Measurements from ENCODE around the gene IL25. TPM values are rescaled to one million over a fixed set of nuclear protein-coding genes. Genes with fewer than 3 reads are reported as not detected.
A peak's percentile ranks its signal among the peaks of the same experiment; 100 is the strongest.

IL25 gene
- total and polyA plus RNA-seq, 3 experiments from 2014 or later = not detected

DNA sequence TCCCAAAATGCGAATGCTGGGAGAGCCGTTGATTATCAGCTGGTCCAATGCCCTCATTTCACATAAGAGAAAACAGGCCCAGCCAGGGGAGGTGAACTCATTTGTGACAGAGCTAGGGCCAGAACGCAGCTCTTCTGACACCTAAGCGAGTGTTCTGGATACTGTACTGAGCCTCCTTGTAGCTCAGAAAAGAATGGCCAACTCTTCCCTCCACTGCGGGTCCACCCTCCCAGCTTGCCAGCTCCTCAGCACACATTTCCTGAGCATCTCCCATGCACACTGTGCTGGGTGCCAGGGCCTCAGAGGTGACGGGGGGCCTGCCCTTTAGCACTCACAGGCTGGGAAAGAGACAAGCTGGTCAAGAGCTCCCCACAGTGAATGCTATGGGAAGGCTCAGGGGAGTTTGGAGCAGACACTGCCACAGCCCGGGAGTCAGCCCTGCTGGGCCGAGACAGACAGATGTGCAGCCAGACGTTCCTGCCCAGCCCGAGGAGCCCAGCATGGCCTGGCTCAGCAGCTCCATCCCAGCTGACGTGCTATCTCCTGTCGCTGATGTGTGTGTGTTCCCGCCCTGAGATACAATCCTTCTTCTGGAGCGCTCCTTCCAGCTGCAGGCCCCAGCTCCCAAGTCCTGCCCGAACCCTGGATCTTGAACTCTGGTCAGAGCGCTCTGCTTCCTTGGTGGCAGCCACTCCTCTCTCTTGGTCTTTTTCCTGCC is 7.7 kb downstream of the IL25 start:
- ChIA-PET POLR2A (no interaction called here), CTCF (interaction anchor here (0.7 to 3.8 kb wide), 31 partner anchors 9 to 307 kb away, joined by 3 to 23 read pairs (median 4); partner anchors contain the start of gene PABPN1)
- Histone ChIP-seq H3K4me1 (ENCODE audit: insufficient read depth, low read length) (no peaks in the 10 kb centered on the region), H3K36me3 (ENCODE audit: insufficient read depth, low read length) (no peaks in the 10 kb centered on the region), H3K4me3 (ENCODE audit: low read length) (no peak overlapping the region), H3K27me3 (ENCODE audit: insufficient read depth, low read length, poor library complexity, severe bottlenecking) (no peaks in the 10 kb centered on the region), H3K27ac (ENCODE audit: low read depth, low read length) (no peak overlapping the region), H3K9me3 (ENCODE audit: low read length) (no peaks in the 10 kb centered on the region)
- Mint-ChIP-seq H3K27me3 (peaks cover 13 to 25% of the 10 kb centered on the region in 2 donors), H3K4me3 (no peak overlapping the region), H3K27ac (no peak overlapping the region), H3K4me1 (no peaks in the 10 kb centered on the region), H3K9me3 (no peaks in the 10 kb centered on the region), H3K36me3 (no peaks in the 10 kb centered on the region)
- DNase-seq = no peak

DNA sequence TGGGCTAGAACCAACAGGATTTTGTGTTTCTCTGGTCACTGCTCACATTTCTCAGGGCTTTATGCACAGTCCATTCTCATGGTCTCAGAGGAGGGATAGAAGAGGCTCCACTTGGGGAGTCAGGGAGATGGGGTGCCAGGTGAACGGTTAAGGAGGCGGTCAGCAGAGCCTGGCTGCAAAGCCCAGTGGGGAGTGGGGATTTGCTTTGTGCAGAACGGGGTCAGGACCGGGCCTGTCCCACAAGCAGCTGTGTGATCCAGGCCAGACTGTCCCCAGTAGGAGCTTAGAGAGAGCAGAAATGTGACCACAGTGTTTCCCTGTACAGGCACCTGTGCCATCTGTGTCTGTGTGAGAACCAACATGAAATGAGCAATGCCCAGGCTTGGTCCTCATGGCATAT is 8.4 kb downstream of the IL25 start:
- H3K27me3 ChIP-seq (ENCODE audit: insufficient read depth, low read length, poor library complexity, severe bottlenecking) = no peaks in the 10 kb centered on the region
- H3K4me3 ChIP-seq (ENCODE audit: low read length) = no peak overlapping the region
- POLR2A ChIA-PET = interaction anchor here (0.7 kb wide), 1 partner anchor 109 kb away, joined by 4 read pairs; no protein-coding TSS in a partner anchor
- no peaks in the 10 kb centered on the region for H3K4me1 Mint-ChIP-seq
- peaks cover 13 to 25% of the 10 kb centered on the region in 2 donors for H3K27me3 Mint-ChIP-seq
- no peaks in the 10 kb centered on the region for H3K9me3 Mint-ChIP-seq
- no peaks in the 10 kb centered on the region for H3K36me3 Mint-ChIP-seq
- no peak overlapping the region for H3K27ac ChIP-seq (ENCODE audit: low read depth, low read length)
- H3K4me3 Mint-ChIP-seq = no peak overlapping the region
- H3K27ac Mint-ChIP-seq = no peak overlapping the region
- CTCF ChIA-PET = interaction anchor here (1.2 to 3.8 kb wide), 16 partner anchors 9 to 260 kb away, joined by 3 to 23 read pairs (median 7); partner anchors contain the start of gene PABPN1
- DNase-seq = no peak
- no peaks in the 10 kb centered on the region for H3K36me3 ChIP-seq (ENCODE audit: insufficient read depth, low read length)
- no peaks in the 10 kb centered on the region for H3K9me3 ChIP-seq (ENCODE audit: low read length)
- no peaks in the 10 kb centered on the region for H3K4me1 ChIP-seq (ENCODE audit: insufficient read depth, low read length)

- Histone ChIP-seq H3K36me3 (ENCODE audit: insufficient read depth, low read length) (no peaks in the 10 kb centered on the region), H3K4me1 (ENCODE audit: insufficient read depth, low read length) (no peaks in the 10 kb centered on the region), H3K27me3 (ENCODE audit: insufficient read depth, low read length, poor library complexity, severe bottlenecking) (no peaks in the 10 kb centered on the region), H3K27ac (ENCODE audit: low read depth, low read length) (no peak overlapping the region), H3K4me3 (ENCODE audit: low read length) (no peak overlapping the region), H3K9me3 (ENCODE audit: low read length) (no peaks in the 10 kb centered on the region)
- no peak for DNase-seq
- H3K27me3 Mint-ChIP-seq = peaks cover 11 to 25% of the 10 kb centered on the region in 2 donors
- no peaks in the 10 kb centered on the region for H3K36me3 Mint-ChIP-seq
- ChIA-PET POLR2A (no interaction called here), CTCF (interaction anchor here (1.2 to 1.5 kb wide), 3 partner anchors 8 to 261 kb away, joined by 3 to 5 read pairs (median 3); no protein-coding TSS in a partner anchor)
- H3K9me3 Mint-ChIP-seq = no peaks in the 10 kb centered on the region
- H3K27ac Mint-ChIP-seq = no peak overlapping the region
- H3K4me1 Mint-ChIP-seq = no peaks in the 10 kb centered on the region
- H3K4me3 Mint-ChIP-seq = no peak overlapping the region
Observed at GRCh38 chr14:23381871-23382270, 9.3 kb downstream of the IL25 start.

DNA sequence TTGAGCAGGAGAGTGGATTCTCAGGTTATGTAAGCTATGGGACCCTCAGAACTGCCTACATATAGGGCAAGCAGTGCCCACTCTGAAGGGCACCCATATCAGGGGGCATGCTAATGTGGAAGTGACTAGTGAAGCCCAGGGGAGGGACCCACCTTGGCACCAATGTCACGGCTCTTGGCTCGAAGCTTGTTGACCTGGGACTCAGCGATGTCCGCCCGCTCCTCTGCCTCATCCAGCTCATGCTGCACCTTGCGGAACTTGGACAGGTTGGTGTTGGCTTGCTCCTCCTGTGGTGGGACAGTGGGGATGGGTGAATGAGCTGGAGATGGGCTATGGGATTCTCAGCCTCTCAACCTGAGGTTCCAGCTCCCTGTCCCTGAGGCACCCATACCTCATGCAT is 9.7 kb downstream of the IL25 start:
- no peaks in the 10 kb centered on the region for H3K36me3 ChIP-seq (ENCODE audit: insufficient read depth, low read length)
- H3K36me3 Mint-ChIP-seq = no peaks in the 10 kb centered on the region
- no peaks in the 10 kb centered on the region for H3K27me3 ChIP-seq (ENCODE audit: insufficient read depth, low read length, poor library complexity, severe bottlenecking)
- DNase-seq = no peak
- H3K9me3 Mint-ChIP-seq = no peaks in the 10 kb centered on the region
- no peaks in the 10 kb centered on the region for H3K4me1 ChIP-seq (ENCODE audit: insufficient read depth, low read length)
- no peak overlapping the region for H3K4me3 Mint-ChIP-seq
- no peaks in the 10 kb centered on the region for H3K9me3 ChIP-seq (ENCODE audit: low read length)
- H3K27ac ChIP-seq (ENCODE audit: low read depth, low read length) = no peak overlapping the region
- H3K4me1 Mint-ChIP-seq = no peaks in the 10 kb centered on the region
- CTCF ChIA-PET = interaction anchor here (1.2 to 1.5 kb wide), 3 partner anchors 8 to 262 kb away, joined by 3 to 5 read pairs (median 3); no protein-coding TSS in a partner anchor
- H3K27ac Mint-ChIP-seq = no peak overlapping the region
- no peak overlapping the region for H3K4me3 ChIP-seq (ENCODE audit: low read length)
- peaks cover 11 to 25% of the 10 kb centered on the region in 2 donors for H3K27me3 Mint-ChIP-seq
- POLR2A ChIA-PET = no interaction called here

- Histone ChIP-seq H3K36me3 (ENCODE audit: insufficient read depth, low read length) (no peaks in the 10 kb centered on the region), H3K27me3 (ENCODE audit: insufficient read depth, low read length, poor library complexity, severe bottlenecking) (no peaks in the 10 kb centered on the region), H3K4me3 (ENCODE audit: low read length) (no peak overlapping the region), H3K9me3 (ENCODE audit: low read length) (no peaks in the 10 kb centered on the region), H3K4me1 (ENCODE audit: insufficient read depth, low read length) (no peaks in the 10 kb centered on the region), H3K27ac (ENCODE audit: low read depth, low read length) (no peak overlapping the region)
- H3K27me3 Mint-ChIP-seq = peaks cover 11 to 25% of the 10 kb centered on the region in 2 donors
- no peak overlapping the region for H3K4me3 Mint-ChIP-seq
- POLR2A ChIA-PET = no interaction called here
- H3K4me1 Mint-ChIP-seq = no peaks in the 10 kb centered on the region
- no peaks in the 10 kb centered on the region for H3K36me3 Mint-ChIP-seq
- CTCF ChIA-PET = interaction anchor here (1.2 to 1.5 kb wide), 3 partner anchors 9 to 262 kb away, joined by 3 to 5 read pairs (median 3); no protein-coding TSS in a partner anchor
- H3K9me3 Mint-ChIP-seq = no peaks in the 10 kb centered on the region
- H3K27ac Mint-ChIP-seq = peak overlapping the region in 1 of 8 donors; percentile 39
- no peak for DNase-seq
Observed at GRCh38 chr14:23382731-23383440, 10.3 kb downstream of the IL25 start.

GRCh38 chr14:23384364-23385080 is 11.9 kb downstream of the IL25 start:
- POLR2A ChIA-PET = no interaction called here
- no peak for DNase-seq
- H3K36me3 Mint-ChIP-seq = no peaks in the 10 kb centered on the region

DNA sequence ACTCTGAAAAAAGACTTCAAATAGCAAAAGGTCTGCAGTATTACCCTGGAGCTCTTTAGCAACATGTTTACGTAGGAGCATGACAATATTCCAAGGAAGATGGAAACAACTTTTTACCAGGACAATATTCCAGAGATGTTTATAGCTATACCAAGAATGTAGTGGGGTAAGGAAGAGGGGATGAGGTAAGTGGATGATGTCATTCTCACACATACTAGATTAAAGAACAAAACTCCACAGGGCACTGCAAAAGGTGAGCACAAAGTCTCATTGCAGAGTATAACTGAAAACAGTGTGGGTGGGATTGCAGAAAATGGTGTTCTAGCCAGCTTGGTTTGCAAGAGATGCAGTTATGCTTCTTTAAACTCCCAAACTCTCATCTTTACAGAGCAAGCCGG is 12.6 kb downstream of the IL25 start:
- Mint-ChIP-seq H3K4me1 (no peaks in the 10 kb centered on the region), H3K27ac (no peak overlapping the region), H3K4me3 (no peak overlapping the region), H3K27me3 (peaks cover 7 to 34% of the 10 kb centered on the region in 2 donors), H3K9me3 (no peaks in the 10 kb centered on the region), H3K36me3 (no peaks in the 10 kb centered on the region)
- no peaks in the 10 kb centered on the region for H3K9me3 ChIP-seq (ENCODE audit: low read length)
- no peak for DNase-seq
- H3K27me3 ChIP-seq (ENCODE audit: insufficient read depth, low read length, poor library complexity, severe bottlenecking) = no peaks in the 10 kb centered on the region
- H3K4me3 ChIP-seq (ENCODE audit: low read length) = no peak overlapping the region
- H3K27ac ChIP-seq (ENCODE audit: low read depth, low read length) = no peak overlapping the region
- ChIA-PET POLR2A (no interaction called here), CTCF (no interaction called here)
- no peaks in the 10 kb centered on the region for H3K36me3 ChIP-seq (ENCODE audit: insufficient read depth, low read length)
- no peaks in the 10 kb centered on the region for H3K4me1 ChIP-seq (ENCODE audit: insufficient read depth, low read length)

More at GRCh38 chr14:23384364-23385080, 11.9 kb downstream of the IL25 start:
- no peak overlapping the region for H3K27ac ChIP-seq (ENCODE audit: low read depth, low read length)
- H3K4me1 Mint-ChIP-seq = no peaks in the 10 kb centered on the region
- H3K27ac Mint-ChIP-seq = no peak overlapping the region
- H3K4me3 Mint-ChIP-seq = no peak overlapping the region
- peaks cover 11 to 35% of the 10 kb centered on the region in 2 donors for H3K27me3 Mint-ChIP-seq
- no peaks in the 10 kb centered on the region for H3K4me1 ChIP-seq (ENCODE audit: insufficient read depth, low read length)
- no peaks in the 10 kb centered on the region for H3K9me3 Mint-ChIP-seq
- H3K27me3 ChIP-seq (ENCODE audit: insufficient read depth, low read length, poor library complexity, severe bottlenecking) = no peaks in the 10 kb centered on the region
- no peak overlapping the region for H3K4me3 ChIP-seq (ENCODE audit: low read length)
- H3K9me3 ChIP-seq (ENCODE audit: low read length) = no peaks in the 10 kb centered on the region
- H3K36me3 ChIP-seq (ENCODE audit: insufficient read depth, low read length) = no peaks in the 10 kb centered on the region
- CTCF ChIA-PET = no interaction called here

All from CD8-positive, alpha-beta memory T cell (primary cell).